B cell (primary cell): Measurements from ENCODE around the gene SPP2. TPM values are rescaled to one million over a fixed set of nuclear protein-coding genes. Genes with fewer than 3 reads are reported as not detected.

Experiments
- ATAC-seq: fragments of 200-7000 bp; cut with Tn5 transposase; one replicate; pipeline ENCODE4 v1.10.0; 2021; ENCODE audit warnings: low read depth, mild to moderate bottlenecking, moderate number of reproducible peaks, moderate library complexity
- CTCF ChIA-PET: fragments of 350-600 bp; sonication (Branson Sonifier 250); formaldehyde crosslinking; loops from one replicate; lab custom pipeline; 2021; ENCODE audit warnings: antibody characterized with exemption, inconsistent platforms; lab: Charles Lee
- POLR2A ChIA-PET: fragments of 350-600 bp; sonication (Branson Sonifier 250); formaldehyde crosslinking; loops from one replicate; lab custom pipeline; 2021; ENCODE audit warnings: antibody characterized with exemption; lab: Charles Lee
- DNase-seq: peaks from one replicate; pipeline ENCODE4 v3.0.0; 2013
- H2AFZ ChIP-seq: 2 replicates; pipeline ENCODE4 v1.6.1; 2012; ENCODE audit warnings: mild to moderate bottlenecking, low read depth, low read length; ENCODE audit not compliant: insufficient read depth, poor library complexity, severe bottlenecking
- H3K27ac ChIP-seq, 2 donors: 1 replicate in 1 of 2; 2 replicates in 1 of 2; pipeline ENCODE4 v1.5.1; 2012 to 2013; ENCODE audit warnings: low read length in 2 of 2, mild to moderate bottlenecking in 2 of 2, moderate library complexity in 1 of 2
- H3K27me3 ChIP-seq, 4 experiments: fragments of 200-600 bp in 1 of 4; sonication (generic) in 1 of 4; replicated peaks in 1 of 4; 1 replicate in 2 of 4; 2 replicates in 2 of 4; pipeline versions ENCODE4 v1.6.1 to v1.7.0; 2013 to 2016; ENCODE audit warnings: low read length in 3 of 4, mild to moderate bottlenecking in 2 of 4, mixed read lengths in 1 of 4, moderate library complexity in 1 of 4; ENCODE audit not compliant: insufficient read depth in 4 of 4, control insufficient read depth in 3 of 4; ENCODE audit errors: control extremely low read depth in 1 of 4
- H3K36me3 ChIP-seq, 2 experiments: replicated peaks in 1 of 2; 1 replicate in 1 of 2; 2 replicates in 1 of 2; pipeline versions ENCODE4 v1.6.1 to v1.7.1; 2013; ENCODE audit warnings: low read length in 1 of 2; ENCODE audit not compliant: insufficient read depth in 2 of 2, control insufficient read depth in 1 of 2; ENCODE audit errors: control extremely low read depth in 1 of 2, extremely low read depth in 1 of 2
- H3K4me1 ChIP-seq, 2 donors: fragments of 200-600 bp in 1 of 2; sonication (generic) in 1 of 2; 1 replicate in 1 of 2; 2 replicates in 1 of 2; pipeline versions ENCODE4 v1.5.1 to v1.6.1; 2013 to 2017; ENCODE audit warnings: low read length in 2 of 2; ENCODE audit not compliant: control insufficient read depth in 2 of 2, insufficient read depth in 2 of 2
- H3K4me2 ChIP-seq: replicated peaks from 2 replicates; pipeline ENCODE3; 2012; ENCODE audit warnings: mild to moderate bottlenecking, low read depth, low read length; ENCODE audit not compliant: poor library complexity, severe bottlenecking
- H3K4me3 ChIP-seq, 5 experiments: fragments of 200-600 bp in 1 of 5; sonication (generic) in 1 of 5; 1 replicate in 3 of 5; 2 replicates in 2 of 5; pipeline versions ENCODE4 v1.5.1 to v1.7.0; 2011 to 2016; ENCODE audit warnings: low read length in 4 of 5, mild to moderate bottlenecking in 4 of 5, low read depth in 2 of 5, control low read depth in 1 of 5, moderate library complexity in 1 of 5; ENCODE audit not compliant: insufficient read depth in 1 of 5; ENCODE audit errors: control extremely low read depth in 1 of 5, extremely low read depth in 1 of 5
- H3K79me2 ChIP-seq: fragments of 200-600 bp; sonication (generic); one replicate; pipeline ENCODE4 v1.6.0; 2016; ENCODE audit warnings: low read length; ENCODE audit not compliant: control insufficient read depth, insufficient read depth
- H3K9ac ChIP-seq: fragments of 200-600 bp; sonication (generic); 2 replicates; pipeline ENCODE4 v1.6.1; 2017; ENCODE audit warnings: mild to moderate bottlenecking, low read length, moderate library complexity
- H3K9me3 ChIP-seq, 3 donors: one replicate each; pipeline versions ENCODE4 v1.6.1 to v1.7.1; 2013; ENCODE audit warnings: low read length in 2 of 3; ENCODE audit not compliant: control insufficient read depth in 2 of 3, insufficient read depth in 1 of 3; ENCODE audit errors: control extremely low read depth in 1 of 3
- H4K20me1 ChIP-seq: 2 replicates; pipeline ENCODE4 v1.6.0; 2012; ENCODE audit warnings: mild to moderate bottlenecking, low read length; ENCODE audit not compliant: insufficient read depth, control insufficient read depth, poor library complexity, severe bottlenecking
- H3K27ac Mint-ChIP-seq: one replicate; pipeline ENCODE4 v1.8.0; 2021; ENCODE audit warnings: mixed read lengths
- H3K27me3 Mint-ChIP-seq: one replicate; pipeline ENCODE4 v1.8.0; 2021; ENCODE audit warnings: mixed read lengths
- H3K4me1 Mint-ChIP-seq: one replicate; pipeline ENCODE4 v1.8.0; 2021; ENCODE audit warnings: mixed read lengths
- H3K4me3 Mint-ChIP-seq: one replicate; pipeline ENCODE4 v1.8.0; 2021; ENCODE audit warnings: mixed read lengths
- H3K9me3 Mint-ChIP-seq: one replicate; pipeline ENCODE4 v1.8.0; 2022; ENCODE audit warnings: mixed read lengths; ENCODE audit not compliant: insufficient read depth
- CTCF ChIP-seq: fragments of 200-600 bp; IDR thresholded peaks from one replicate; pipeline ENCODE4 v1.8.0; 2022; ENCODE audit warnings: antibody characterized with exemption, mild to moderate bottlenecking
- EZH2 ChIP-seq: IDR thresholded peaks from 2 replicates; pipeline ENCODE4 v1.6.1; 2012; ENCODE audit warnings: borderline replicate concordance, low read depth, mild to moderate bottlenecking, moderate library complexity, low read length; ENCODE audit not compliant: insufficient read depth, poor library complexity, severe bottlenecking
- WGBS: methylation state at CpG from one replicate; pipeline ENCODE4 v1.1.5; 2013; ENCODE audit warnings: missing lambda C conversion rate; ENCODE audit not compliant: insufficient coverage; 5-methylcytosine and 5-hydroxymethylcytosine counted together
- intact Hi-C: fragments of 100-400 bp; cut with micrococcal nuclease; formaldehyde crosslinking; loops from one replicate; pipeline ENCODE4 v1.10.0; 2022
- polyA plus RNA-seq: library from polyadenylated mRNA; depleted of rRNA; stranded (reverse); fragments of >200 nt; gene quantifications from 2 replicates; pipeline ENCODE4 v1.2.3, GENCODE V29; 2012
- total RNA-seq, 2 donors: library from RNA; stranded (reverse); fragments of 120-200 nt in 1 of 2; gene quantifications; 1 replicate in 1 of 2; 2 replicates in 1 of 2; pipeline versions ENCODE4 v1.2.3 to v1.2.4, GENCODE V29; 2013 to 2022

SPP2 gene
- total and polyA plus RNA-seq, 2 donors (not counting 1 experiment from before 2014, with no cell fraction given): not detected

- Histone ChIP-seq H3K9me3 (peaks cover 0 to 1% (median 0%) of the 10 kb centered on the region in 3 donors), H3K79me2 (no peaks in the 10 kb centered on the region), H3K4me3 (no peak overlapping the region), H3K36me3 (no peaks in the 10 kb centered on the region), H4K20me1 (no peaks in the 10 kb centered on the region), H3K27ac (no peak overlapping the region), H3K9ac (no peak overlapping the region), H2AFZ (no peak overlapping the region), H3K27me3 (peaks cover 0 to 10% (median 3%) of the 10 kb centered on the region in 4 experiments), H3K4me2 (no peak overlapping the region), H3K4me1 (no peaks in the 10 kb centered on the region)
- Mint-ChIP-seq H3K27me3 (peaks cover 48% of the 10 kb centered on the region), H3K27ac (no peak overlapping the region), H3K9me3 (no peaks in the 10 kb centered on the region), H3K4me3 (no peak overlapping the region), H3K4me1 (no peaks in the 10 kb centered on the region)
- CTCF ChIA-PET: no interaction called here
- intact Hi-C loops: no loop called here
- ATAC-seq: no peak
- TF ChIP-seq CTCF (no peak), EZH2 (no peak)
- no peak for DNase-seq
- POLR2A ChIA-PET: no interaction called here
- 100% methylated on average over 1 of the region's 4 CpGs for WGBS
Measured at GRCh38 chr2:234048049-234048448, 2.5 kb upstream of the SPP2 start.

- Histone ChIP-seq H3K79me2 (no peaks in the 10 kb centered on the region), H3K4me3 (no peak overlapping the region), H4K20me1 (no peaks in the 10 kb centered on the region), H3K9me3 (no peaks in the 10 kb centered on the region), H3K9ac (no peak overlapping the region), H3K36me3 (no peaks in the 10 kb centered on the region), H3K27me3 (peaks cover 0 to 14% (median 6%) of the 10 kb centered on the region in 4 experiments), H2AFZ (no peak overlapping the region), H3K27ac (no peak overlapping the region), H3K4me1 (no peaks in the 10 kb centered on the region), H3K4me2 (no peak overlapping the region)
- H3K4me3 Mint-ChIP-seq: no peak overlapping the region
- no peak overlapping the region for H3K27ac Mint-ChIP-seq
- ChIA-PET CTCF (no interaction called here), POLR2A (no interaction called here)
- intact Hi-C loops: no loop called here
- no peak for ATAC-seq
- TF ChIP-seq CTCF: no peak
- TF ChIP-seq EZH2: no peak
- DNase-seq: no peak
- H3K9me3 Mint-ChIP-seq: no peaks in the 10 kb centered on the region
- peaks cover 61% of the 10 kb centered on the region for H3K27me3 Mint-ChIP-seq
- H3K4me1 Mint-ChIP-seq: no peaks in the 10 kb centered on the region
- 89% methylated on average over 4 of the region's 4 CpGs for WGBS
Measured at GRCh38 chr2:234051374-234052070, 1.0 kb downstream of the SPP2 start.
